Gastrocnemius medialis (tissue), 4 donors: ENCODE measurements around the gene MTM1. TPM values are rescaled to one million over a fixed set of nuclear protein-coding genes. Genes with fewer than 3 reads are reported as not detected.

Source experiments
- ATAC-seq, 2 donors: fragments of 150-250 bp; one replicate each; pipeline ENCODE4 v1.9.1; 2016
- DNase-seq, 2 donors: peaks; one replicate each; pipeline ENCODE4 v3.0.0-alpha.2; 2019
- H3K27ac ChIP-seq, 4 donors: fragments of 200-600 bp; sonication (generic); 1 replicate in 1 of 4; 2 replicates in 3 of 4; pipeline ENCODE4 v1.5.1; 2016 to 2018; ENCODE audit warnings: mild to moderate bottlenecking in 2 of 4, moderate library complexity in 1 of 4
- H3K27me3 ChIP-seq, 3 donors: fragments of 200-600 bp; sonication (generic) in 2 of 3; 1 replicate in 1 of 3; 2 replicates in 2 of 3; pipeline versions ENCODE4 v1.5.1 to v1.6.0; 2016 to 2019; ENCODE audit warnings: mild to moderate bottlenecking in 1 of 3, moderate library complexity in 1 of 3
- H3K36me3 ChIP-seq, 2 donors: fragments of 200-600 bp; sonication (generic) in 1 of 2; one replicate each; pipeline ENCODE4 v1.5.1; 2017 to 2018
- H3K4me1 ChIP-seq, 2 donors: fragments of 200-600 bp; sonication (generic) in 1 of 2; one replicate each; pipeline ENCODE4 v1.5.1; 2016 to 2017; ENCODE audit warnings: mild to moderate bottlenecking in 2 of 2
- H3K4me3 ChIP-seq, 4 donors: fragments of 200-600 bp; sonication (generic) in 3 of 4; 1 replicate in 1 of 4; 2 replicates in 3 of 4; pipeline ENCODE4 v1.5.1; 2016 to 2019; ENCODE audit warnings: mild to moderate bottlenecking in 2 of 4
- H3K9me3 ChIP-seq, 3 donors: fragments of 200-600 bp; sonication (generic) in 2 of 3; 1 replicate in 1 of 3; 2 replicates in 2 of 3; pipeline ENCODE4 v1.5.1; 2016 to 2019
- CTCF ChIP-seq, 5 experiments: fragments of 450-650 bp in 3 of 5; fragments of 200-600 bp in 2 of 5; sonication (generic) in 2 of 5; IDR thresholded peaks in 4 of 5; conservative IDR thresholded peaks in 1 of 5; 1 replicate in 4 of 5; 2 replicates in 1 of 5; pipeline ENCODE4 v1.5.1; 2016 to 2019; ENCODE audit warnings: antibody characterized with exemption in 5 of 5, mild to moderate bottlenecking in 3 of 5, moderate library complexity in 3 of 5
- POLR2A ChIP-seq, 2 donors: fragments of 450-650 bp; IDR thresholded peaks; one replicate each; pipeline ENCODE4 v1.6.1; 2017; ENCODE audit warnings: antibody characterized with exemption in 2 of 2, mild to moderate bottlenecking in 2 of 2, moderate library complexity in 2 of 2
- in situ Hi-C, 4 donors: fragments of 200-750 bp; cut with MboI; loops; one replicate each; pipeline versions ENCODE4 v1.15.0 to v1.8.0; 2017; ENCODE audit warnings: low sequenced_read_pairs in 4 of 4
- intact Hi-C: fragments of 100-400 bp; cut with DNase I; formaldehyde crosslinking; loops from one replicate; pipeline ENCODE4 v1.15.1; 2023; ENCODE audit warnings: low total_unique reads
- total RNA-seq, 4 donors: library from RNA; depleted of rRNA; stranded (reverse); fragments of >200 nt; gene quantifications; one replicate each; pipeline versions ENCODE4 v1.1.0 to v1.2.3, GENCODE V29; 2016

Gene MTM1
- total RNA-seq, 4 donors from 2014 or later, result 6.3 to 18.1 (median 11.5) TPM

- Histone ChIP-seq H3K4me3 (no peak overlapping the region), H3K27me3 (no peaks in the 10 kb centered on the region), H3K27ac (peak overlapping the region in 1 of 4 donors; percentile 31), H3K9me3 (no peaks in the 10 kb centered on the region), H3K36me3 (no peaks in the 10 kb centered on the region), H3K4me1 (peaks cover 21 to 37% of the 10 kb centered on the region in 2 donors)
- in situ Hi-C loops (no loop called here), intact Hi-C loops (no loop called here)
- TF ChIP-seq CTCF (IDR thresholded peaks at IDR 0.05 in 4 of 5, conservative IDR thresholded peaks at IDR 0.05 in 1 of 5), result no peak
- TF ChIP-seq POLR2A (IDR thresholded peaks at IDR 0.05), result no peak
- DNase-seq (no peak), ATAC-seq (no peak)
Measured at GRCh38 chrX:150573106-150573505, 4.7 kb downstream of the MTM1 start.

GRCh38 chrX:150573702-150574101, 5.3 kb downstream of the MTM1 start:
- Histone ChIP-seq H3K4me3 (no peak overlapping the region), H3K27me3 (no peaks in the 10 kb centered on the region), H3K36me3 (no peaks in the 10 kb centered on the region), H3K27ac (no peak overlapping the region), H3K4me1 (peaks cover 21 to 37% of the 10 kb centered on the region in 2 donors), H3K9me3 (no peaks in the 10 kb centered on the region)
- intact Hi-C loops (no loop called here), in situ Hi-C loops (no loop called here)
- DNase-seq (no peak), ATAC-seq (no peak)
- no peak for TF ChIP-seq CTCF (IDR thresholded peaks at IDR 0.05 in 4 of 5, conservative IDR thresholded peaks at IDR 0.05 in 1 of 5)
- TF ChIP-seq POLR2A (IDR thresholded peaks at IDR 0.05), result no peak

GRCh38 chrX:150574559-150575418, 6.4 kb downstream of the MTM1 start:
- no peak for TF ChIP-seq POLR2A (IDR thresholded peaks at IDR 0.05)
- no peak for TF ChIP-seq CTCF (IDR thresholded peaks at IDR 0.05 in 4 of 5, conservative IDR thresholded peaks at IDR 0.05 in 1 of 5)
- in situ Hi-C loops (loop anchor here in 1 of 4 donors (25.0 kb wide), 1 partner anchor 612 kb away; no protein-coding TSS in a partner anchor), intact Hi-C loops (no loop called here)
- Histone ChIP-seq H3K4me3 (no peak overlapping the region), H3K27me3 (no peaks in the 10 kb centered on the region), H3K9me3 (no peaks in the 10 kb centered on the region), H3K27ac (no peak overlapping the region), H3K36me3 (no peaks in the 10 kb centered on the region), H3K4me1 (peaks cover 17 to 30% of the 10 kb centered on the region in 2 donors)
- no peak for DNase-seq
- ATAC-seq, result no peak

- ATAC-seq (no peak), DNase-seq (no peak)
- no peak for TF ChIP-seq CTCF (IDR thresholded peaks at IDR 0.05 in 4 of 5, conservative IDR thresholded peaks at IDR 0.05 in 1 of 5)
- TF ChIP-seq POLR2A (IDR thresholded peaks at IDR 0.05), result no peak
- no peak overlapping the region for H3K4me3 ChIP-seq
- in situ Hi-C loops (loop anchor here in 1 of 4 donors (25.0 kb wide), 1 partner anchor 613 kb away; no protein-coding TSS in a partner anchor), intact Hi-C loops (no loop called here)
- H3K36me3 ChIP-seq, result no peaks in the 10 kb centered on the region
- H3K4me1 ChIP-seq, result peaks cover 17 to 26% of the 10 kb centered on the region in 2 donors
- H3K27me3 ChIP-seq, result no peaks in the 10 kb centered on the region
- H3K9me3 ChIP-seq, result no peaks in the 10 kb centered on the region
- H3K27ac ChIP-seq, result no peak overlapping the region
Measured at GRCh38 chrX:150575419-150575814, 7.0 kb downstream of the MTM1 start.
